ENCODE data around the gene NCOR1. TPM values are rescaled to one million over a fixed set of nuclear protein-coding genes. Genes with fewer than 3 reads are reported as not detected.

Gene NCOR1
- polyA plus RNA-seq, 2 of the 4 experiments (the other 2 are of a cell fraction) = 65.5 to 190 TPM

GRCh38 chr17:16002708-16003260 lies 212.6 kb downstream of the NCOR1 start:
- no peak for FAIRE-seq
- ChIA-PET POLR2A (interaction anchor here (1.2 kb wide), 1 partner anchor 9 kb away, joined by 3 read pairs; no protein-coding TSS in a partner anchor), CTCF (interaction anchor here (6.1 kb wide), 1 partner anchor 10 kb away, joined by 46 read pairs; no protein-coding TSS in a partner anchor)
- H3K4me1 ChIP-seq = peaks cover 10% of the 10 kb centered on the region; the same call in 1 of the 3 replicates
- no peak for TF ChIP-seq ESRRA (IDR thresholded peaks at IDR 0.05; ENCODE audit: borderline replicate concordance, low read length)
- no peak for TF ChIP-seq MYC (IDR thresholded peaks at IDR 0.05; ENCODE audit: borderline replicate concordance, low read length)
- no peak for TF ChIP-seq MAX (IDR thresholded peaks at IDR 0.05)
- TF ChIP-seq HEYL (CRISPR knock-in tag; IDR thresholded peaks at IDR 0.05) = no peak
- no peak for TF ChIP-seq EHMT2 (IDR thresholded peaks at IDR 0.05; ENCODE audit: low read depth)
- TF ChIP-seq RAD21 (conservative IDR thresholded peaks at IDR 0.05 in 1 of 2, IDR thresholded peaks at IDR 0.05 in 1 of 2) = no peak
- no peak for TF ChIP-seq FOXS1 (CRISPR knock-in tag; IDR thresholded peaks at IDR 0.05)
- TF ChIP-seq KDM5A (IDR thresholded peaks at IDR 0.05) = no peak
- TF ChIP-seq NR3C1 (IDR thresholded peaks at IDR 0.05) = no peak
- TF ChIP-seq HDAC2 (IDR thresholded peaks at IDR 0.05) = no peak
- no peak overlapping the region for H3K4me3 ChIP-seq
- H3K4me2 ChIP-seq = no peak overlapping the region
- ATAC-seq = no peak
- WGBS (ENCODE audit: missing lambda C conversion rate) = 89% methylated on average over 2 of the region's 2 CpGs
- no peak overlapping the region for H3K27ac ChIP-seq
- peaks cover 21% of the 10 kb centered on the region for H3K9me3 ChIP-seq
- DNase-seq (ENCODE audit: low read depth in 1 of 2, low spot score in 1 of 2) = no peak

- FAIRE-seq = no peak
- ChIA-PET POLR2A (interaction anchor here (0.8 to 2.1 kb wide), 3 partner anchors 11 to 284 kb away, joined by 3 to 5 read pairs (median 3); no protein-coding TSS in a partner anchor), CTCF (interaction anchor here (0.6 to 6.1 kb wide), 5 partner anchors 8 to 255 kb away, joined by 3 to 46 read pairs (median 6); partner anchors contain the start of gene ADORA2B)
- H3K4me3 ChIP-seq = peak overlapping the region; percentile 95; the same call in 2 of the 3 replicates
- peaks cover 10% of the 10 kb centered on the region; the same call in 1 of the 3 replicates for H3K4me1 ChIP-seq
- H3K4me2 ChIP-seq = peak overlapping the region; percentile 89
- H3K27ac ChIP-seq = no peak overlapping the region
- no peak for TF ChIP-seq EP300 (IDR thresholded peaks at IDR 0.05)
- no peak for TF ChIP-seq HOXB13 (CRISPR knock-in tag; IDR thresholded peaks at IDR 0.05; ENCODE audit: low read depth)
- TF ChIP-seq CBX8 (IDR thresholded peaks at IDR 0.05) = no peak
- no peak for TF ChIP-seq TFCP2L1 (CRISPR knock-in tag; IDR thresholded peaks at IDR 0.05)
- no peak for TF ChIP-seq E2F6 (IDR thresholded peaks at IDR 0.05; ENCODE audit: borderline replicate concordance, low read depth)
- TF ChIP-seq NR3C1 (IDR thresholded peaks at IDR 0.05) = no peak
- TF ChIP-seq ZNF302 (CRISPR knock-in tag; IDR thresholded peaks at IDR 0.05) = no peak
- TF ChIP-seq HOXA7 (CRISPR knock-in tag; IDR thresholded peaks at IDR 0.05) = no peak
- no peak for TF ChIP-seq RCOR1 (IDR thresholded peaks at IDR 0.05; ENCODE audit: low read depth, low read length)
- TF ChIP-seq POLR2AphosphoS2 (conservative IDR thresholded peaks at IDR 0.05; ENCODE audit: low read length) = no peak
- TF ChIP-seq FOXS1 (CRISPR knock-in tag; IDR thresholded peaks at IDR 0.05) = no peak
- no peak for TF ChIP-seq JUN (IDR thresholded peaks at IDR 0.05)
- no peak for TF ChIP-seq MYC (IDR thresholded peaks at IDR 0.05; ENCODE audit: borderline replicate concordance, low read length)
- TF ChIP-seq PBX3 (IDR thresholded peaks at IDR 0.05) = no peak
- no peak for TF ChIP-seq ELK1 (IDR thresholded peaks at IDR 0.05; ENCODE audit: low read depth, low read length)
- no peak for TF ChIP-seq MAZ (IDR thresholded peaks at IDR 0.05; ENCODE audit: borderline replicate concordance, low read depth, low read length)
- no peak for TF ChIP-seq EHF (CRISPR knock-in tag; IDR thresholded peaks at IDR 0.05)
- no peak for TF ChIP-seq BCL3 (IDR thresholded peaks at IDR 0.05)
- no peak for TF ChIP-seq BHLHE40 (IDR thresholded peaks at IDR 0.05; ENCODE audit: low read depth, low read length)
- peaks cover 21% of the 10 kb centered on the region for H3K9me3 ChIP-seq
- DNase-seq (ENCODE audit: low read depth in 1 of 2, low spot score in 1 of 2) = peak in 1 of 2 experiments; percentile 67
- ATAC-seq = no peak
These were observed 214.0 kb downstream of the NCOR1 start for GRCh38 chr17:16001226-16001897.
